Right lobe of liver (tissue), 6 donors: ENCODE data around the gene DGUOK. TPM values are rescaled to one million over a fixed set of nuclear protein-coding genes. Genes with fewer than 3 reads are reported as not detected.

Experiments
- ATAC-seq, 4 donors: fragments of 200-7000 bp; cut with Tn5 transposase; one replicate each; pipeline ENCODE4 v1.9.1; 2020; ENCODE audit warnings: mild to moderate bottlenecking in 4 of 4, moderate library complexity in 4 of 4
- DNase-seq, 3 donors: peaks; one replicate each; pipeline ENCODE4 v3.0.0-alpha.2; 2020
- H3K27ac ChIP-seq, 3 donors: fragments of 200-600 bp; one replicate each; pipeline ENCODE4 v1.8.0; 2022
- H3K27me3 ChIP-seq, 2 donors: fragments of 200-600 bp; one replicate each; pipeline ENCODE4 v1.8.0; 2022
- H3K36me3 ChIP-seq, 4 donors: fragments of 200-600 bp; sonication (generic) in 1 of 4; one replicate each; pipeline versions ENCODE4 v1.5.1 to v1.8.0; 2017 to 2022; ENCODE audit warnings: control low read depth in 1 of 4
- H3K4me1 ChIP-seq, 4 donors: fragments of 200-600 bp; sonication (generic) in 1 of 4; one replicate each; pipeline versions ENCODE4 v1.5.1 to v1.8.0; 2017 to 2022; ENCODE audit warnings: control low read depth in 1 of 4
- H3K4me3 ChIP-seq, 3 donors: fragments of 200-600 bp; one replicate each; pipeline ENCODE4 v1.8.0; 2022
- H3K9me3 ChIP-seq, 4 donors: fragments of 200-600 bp; sonication (generic) in 1 of 4; one replicate each; pipeline versions ENCODE4 v1.5.1 to v1.8.0; 2017 to 2022; ENCODE audit warnings: control low read depth in 1 of 4
- CTCF ChIP-seq, 4 donors: fragments of 200-600 bp in 3 of 4; fragments of 450-650 bp in 1 of 4; IDR thresholded peaks; one replicate each; pipeline versions ENCODE4 v1.5.1 to v1.8.0; 2016 to 2022; ENCODE audit warnings: antibody characterized with exemption in 4 of 4, mild to moderate bottlenecking in 2 of 4
- POLR2A ChIP-seq: fragments of 450-650 bp; IDR thresholded peaks from one replicate; pipeline ENCODE4 v1.6.1; 2017; ENCODE audit warnings: antibody characterized with exemption, mild to moderate bottlenecking
- WGBS: methylation state at CpG from one replicate; pipeline ENCODE4 v1.1.6; 2018; ENCODE audit warnings: low coverage, low lambda C conversion rate; ENCODE audit not compliant: insufficient coverage; ENCODE audit errors: missing lambda C conversion rate; 5-methylcytosine and 5-hydroxymethylcytosine counted together
- intact Hi-C, 2 donors: fragments of 100-400 bp; cut with DNase I; formaldehyde crosslinking; loops; one replicate each; pipeline versions ENCODE4 v1.11.2 to v1.14.1; 2022
- total RNA-seq, 6 experiments: library from RNA; depleted of rRNA in 2 of 6; stranded (reverse); fragments of >200 nt in 2 of 6; fragmentation: NEBNext Ultra II Directional in 3 of 6; extraction: Animal tissue kit (Norgen Biotek cat#: 25700) in 3 of 6; gene quantifications; one replicate each; pipeline versions ENCODE4 v1.1.0 to v1.2.4, GENCODE V29; 2016 to 2023
- donor health status: DM: no; HTN: yes; CAD: no.
- donor health status: DM: no; HTN: no; CAD: no.
- donor health status: DM: no; HTN: no; CAD: no.
- donor health status: DM: no; HTN: yes; CAD: no.
- donor health status: DM: no; HTN: yes; CAD: no.

Gene DGUOK
- total RNA-seq, 6 experiments from 2014 or later, result 16.6 to 33.1 (median 22.6) TPM

- Histone ChIP-seq H3K36me3 (peaks cover 0 to 4% (median 0%) of the 10 kb centered on the region in 4 donors), H3K9me3 (no peaks in the 10 kb centered on the region), H3K4me1 (no peaks in the 10 kb centered on the region), H3K27ac (no peak overlapping the region), H3K4me3 (no peak overlapping the region), H3K27me3 (no peaks in the 10 kb centered on the region)
- 75% methylated on average over 2 of the region's 2 CpGs for WGBS
- ATAC-seq, result no peak
- no peak for DNase-seq
- intact Hi-C loops, result no loop called here
- TF ChIP-seq POLR2A (no peak), CTCF (IDR thresholded peaks at IDR 0.05) (no peak)
These were observed 37.5 kb downstream of the DGUOK start for GRCh38 chr2:73964223-73964622.

GRCh38 chr2:73965053-73965452 is 38.4 kb downstream of the DGUOK start:
- intact Hi-C loops, result no loop called here
- ATAC-seq, result no peak
- TF ChIP-seq CTCF (IDR thresholded peaks at IDR 0.05) (no peak), POLR2A (no peak)
- H3K27me3 ChIP-seq, result no peaks in the 10 kb centered on the region
- H3K9me3 ChIP-seq, result no peaks in the 10 kb centered on the region
- H3K27ac ChIP-seq, result no peak overlapping the region
- no peaks in the 10 kb centered on the region for H3K36me3 ChIP-seq
- DNase-seq, result no peak
- WGBS, result 77% methylated on average over 3 of the region's 3 CpGs
- no peak overlapping the region for H3K4me3 ChIP-seq
- H3K4me1 ChIP-seq, result no peaks in the 10 kb centered on the region

- TF ChIP-seq CTCF (IDR thresholded peaks at IDR 0.05) (no peak), POLR2A (no peak)
- Histone ChIP-seq H3K4me1 (peaks cover 0 to 6% (median 3%) of the 10 kb centered on the region in 4 donors), H3K27me3 (no peaks in the 10 kb centered on the region), H3K27ac (no peak overlapping the region), H3K9me3 (no peaks in the 10 kb centered on the region), H3K4me3 (no peak overlapping the region), H3K36me3 (no peaks in the 10 kb centered on the region)
- ATAC-seq (no peak), DNase-seq (no peak)
- 81% methylated on average over 8 of the region's 8 CpGs for WGBS
- intact Hi-C loops, result no loop called here
These were observed 41.8 kb downstream of the DGUOK start for GRCh38 chr2:73968357-73968937.

GRCh38 chr2:73969356-73969755 is 42.7 kb downstream of the DGUOK start:
- H3K27ac ChIP-seq, result no peak overlapping the region
- DNase-seq, result no peak
- ATAC-seq, result no peak
- WGBS, result 65% methylated on average over 4 of the region's 4 CpGs
- no peaks in the 10 kb centered on the region for H3K9me3 ChIP-seq
- no peak for TF ChIP-seq CTCF (IDR thresholded peaks at IDR 0.05)
- TF ChIP-seq POLR2A, result no peak
- H3K27me3 ChIP-seq, result no peaks in the 10 kb centered on the region
- H3K4me3 ChIP-seq, result no peak overlapping the region
- peaks cover 0 to 6% (median 3%) of the 10 kb centered on the region in 4 donors for H3K4me1 ChIP-seq
- no peaks in the 10 kb centered on the region for H3K36me3 ChIP-seq
- intact Hi-C loops, result no loop called here
